MG63 (cell line): ENCODE measurements around the gene NAA80. TPM values are rescaled to one million over a fixed set of nuclear protein-coding genes. Genes with fewer than 3 reads are reported as not detected.

Source experiments
- DNase-seq: peaks from one replicate; pipeline ENCODE4 v3.0.0-alpha.2; 2020
- H3K27me3 ChIP-seq: fragments of 250-450 bp; sonication (Bioruptor Pico); 2 replicates; pipeline ENCODE4 v1.5.1; 2020; ENCODE audit warnings: mild to moderate bottlenecking, moderate library complexity
- H3K36me3 ChIP-seq: fragments of 250-450 bp; sonication (Bioruptor Pico); 2 replicates; pipeline ENCODE4 v1.5.1; 2020; ENCODE audit warnings: mild to moderate bottlenecking, moderate library complexity
- H3K4me3 ChIP-seq: fragments of 250-450 bp; sonication (Bioruptor Pico); 2 replicates; pipeline ENCODE4 v1.5.1; 2020; ENCODE audit warnings: mild to moderate bottlenecking, moderate library complexity
- H3K9me3 ChIP-seq: fragments of 250-450 bp; sonication (Bioruptor Pico); 2 replicates; pipeline ENCODE4 v1.5.1; 2020; ENCODE audit warnings: mild to moderate bottlenecking, moderate library complexity
- total RNA-seq: library from RNA; depleted of rRNA; stranded (reverse); fragments of >200 nt; shearing (Covaris generic); gene quantifications from 2 replicates; pipeline ENCODE4 v1.2.3, GENCODE V29; 2014; ENCODE audit warnings: low replicate concordance

Gene NAA80
- total RNA-seq, 1 experiment from 2014 or later: 6.4 TPM

- Histone ChIP-seq H3K27me3 (no peaks in the 10 kb centered on the region), H3K9me3 (no peaks in the 10 kb centered on the region), H3K4me3 (no peak overlapping the region), H3K36me3 (no peaks in the 10 kb centered on the region)
- DNase-seq: no peak
Measured at GRCh38 chr3:50300681-50301254, 1.6 kb upstream of the NAA80 start.

DNA sequence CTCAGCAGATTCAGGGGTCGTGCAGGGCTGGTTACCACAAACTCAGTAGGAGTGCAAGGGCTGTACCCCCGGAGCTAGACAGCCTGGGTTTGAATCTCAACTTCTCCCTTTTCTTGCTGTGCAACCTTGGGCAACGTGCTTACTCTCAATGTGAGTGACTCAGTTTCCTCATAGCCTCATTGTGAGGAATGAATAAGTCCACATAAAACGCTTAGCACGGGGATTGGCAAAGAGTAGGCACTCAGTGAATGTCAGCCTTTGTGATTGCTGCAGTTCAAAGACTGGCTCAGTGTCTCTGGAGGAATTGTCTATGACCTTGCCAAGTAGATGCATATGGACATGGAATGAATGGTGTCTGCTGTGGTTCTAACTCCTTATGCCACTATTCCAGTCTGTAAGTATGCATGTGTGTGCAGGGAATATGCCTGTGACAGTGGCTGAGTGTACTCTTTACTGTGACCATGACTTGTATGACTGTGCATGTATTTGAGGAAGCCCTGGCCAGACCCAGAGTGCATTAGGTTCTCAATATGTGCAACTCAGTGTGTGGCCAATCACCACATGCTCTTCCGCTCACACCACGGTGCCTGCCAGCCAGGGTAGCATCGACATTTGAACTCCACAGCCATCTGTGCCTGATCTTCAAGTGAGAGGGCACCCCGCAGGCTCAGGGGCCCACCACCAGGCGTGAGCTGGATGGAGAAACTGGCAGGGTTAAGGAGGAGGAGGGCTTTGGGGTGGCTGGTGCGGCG is 900 bp upstream of the NAA80 start:
- Histone ChIP-seq H3K4me3 (peak overlapping the region; percentile 65), H3K27me3 (no peaks in the 10 kb centered on the region), H3K36me3 (no peaks in the 10 kb centered on the region), H3K9me3 (no peaks in the 10 kb centered on the region)
- DNase-seq: no peak

DNA sequence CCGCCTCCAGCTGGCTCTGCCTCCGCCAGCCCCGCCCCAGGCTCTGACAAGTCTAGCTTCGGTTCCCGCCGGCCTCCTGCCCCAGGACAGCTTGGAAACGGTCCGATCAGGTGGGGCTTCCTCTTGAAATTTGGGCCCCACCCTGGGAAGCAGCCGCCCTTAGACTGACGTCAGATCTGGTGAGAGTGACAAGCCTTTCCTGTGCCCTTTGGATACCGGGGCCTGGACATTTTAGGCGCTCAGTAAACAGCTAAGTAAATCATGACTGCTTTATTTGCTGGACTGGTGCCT is 378 bp upstream of the NAA80 start:
- H3K9me3 ChIP-seq: no peaks in the 10 kb centered on the region
- H3K36me3 ChIP-seq: no peaks in the 10 kb centered on the region
- H3K27me3 ChIP-seq: no peaks in the 10 kb centered on the region
- H3K4me3 ChIP-seq: peak overlapping the region; percentile 65
- no peak for DNase-seq

GRCh38 chr3:50297896-50298725 is 1.1 kb downstream of the NAA80 start:
- no peak for DNase-seq
- Histone ChIP-seq H3K9me3 (no peaks in the 10 kb centered on the region), H3K36me3 (no peaks in the 10 kb centered on the region)

DNA sequence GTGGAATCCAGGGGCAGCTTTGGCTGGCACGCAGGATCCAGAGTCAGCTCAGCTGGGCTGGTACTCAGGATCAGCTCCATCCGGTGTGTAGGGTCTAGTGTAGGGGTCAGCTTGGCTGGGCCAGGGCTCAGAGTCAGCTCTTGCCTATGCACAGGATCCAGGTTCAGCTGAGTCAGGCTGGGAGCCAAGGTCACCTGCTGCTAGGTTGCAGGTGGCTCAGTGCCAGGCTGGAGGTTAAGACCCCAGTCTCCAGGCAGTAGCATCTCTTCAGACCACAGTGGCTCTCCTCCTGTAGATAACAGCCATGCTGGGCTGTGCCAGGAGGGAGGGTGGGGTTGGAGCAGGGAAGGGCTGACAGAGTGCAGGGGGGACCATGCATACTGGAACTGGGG is 1.8 kb downstream of the NAA80 start:
- no peaks in the 10 kb centered on the region for H3K36me3 ChIP-seq
- no peaks in the 10 kb centered on the region for H3K9me3 ChIP-seq
- no peaks in the 10 kb centered on the region for H3K27me3 ChIP-seq
- no peak overlapping the region for H3K4me3 ChIP-seq
- no peak for DNase-seq

More at GRCh38 chr3:50297896-50298725, 1.1 kb downstream of the NAA80 start:
- Histone ChIP-seq H3K27me3 (no peaks in the 10 kb centered on the region), H3K4me3 (peak overlapping the region; percentile 65)

DNA sequence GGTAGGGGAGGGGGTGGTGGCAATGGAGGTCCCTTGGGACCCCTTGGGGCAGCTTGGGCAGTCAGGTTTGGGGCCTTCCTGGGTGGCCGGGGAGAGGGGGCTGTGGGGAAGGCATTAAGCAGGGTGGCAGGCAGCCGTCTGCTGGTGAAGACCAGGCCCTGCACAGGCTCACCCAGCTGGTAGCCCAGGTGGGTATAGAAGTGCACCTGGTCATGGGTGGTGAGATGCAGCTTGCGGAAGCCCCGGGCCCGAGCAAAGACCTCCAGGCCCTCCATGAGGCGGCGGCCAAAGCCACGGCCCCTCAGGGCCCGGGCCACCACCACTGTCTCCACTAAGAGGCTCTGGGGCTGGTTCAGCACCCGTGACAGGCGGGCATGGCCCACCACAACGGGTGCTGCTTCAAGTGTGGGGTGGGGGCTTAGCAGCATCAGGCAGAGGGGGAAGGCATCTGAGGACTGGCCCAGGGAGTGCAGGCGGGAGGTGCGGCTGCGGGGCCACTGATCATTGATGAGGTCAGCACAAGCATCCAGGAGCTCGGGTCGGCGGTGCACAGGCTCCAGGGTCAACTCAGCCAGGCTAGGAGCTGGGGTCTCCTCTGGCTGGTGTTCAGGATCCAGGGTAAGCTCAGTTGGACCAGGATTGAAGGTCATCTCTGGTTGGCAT is 2.4 kb downstream of the NAA80 start:
- Histone ChIP-seq H3K9me3 (no peaks in the 10 kb centered on the region), H3K36me3 (no peaks in the 10 kb centered on the region), H3K27me3 (no peaks in the 10 kb centered on the region), H3K4me3 (no peak overlapping the region)
- DNase-seq: no peak

DNA sequence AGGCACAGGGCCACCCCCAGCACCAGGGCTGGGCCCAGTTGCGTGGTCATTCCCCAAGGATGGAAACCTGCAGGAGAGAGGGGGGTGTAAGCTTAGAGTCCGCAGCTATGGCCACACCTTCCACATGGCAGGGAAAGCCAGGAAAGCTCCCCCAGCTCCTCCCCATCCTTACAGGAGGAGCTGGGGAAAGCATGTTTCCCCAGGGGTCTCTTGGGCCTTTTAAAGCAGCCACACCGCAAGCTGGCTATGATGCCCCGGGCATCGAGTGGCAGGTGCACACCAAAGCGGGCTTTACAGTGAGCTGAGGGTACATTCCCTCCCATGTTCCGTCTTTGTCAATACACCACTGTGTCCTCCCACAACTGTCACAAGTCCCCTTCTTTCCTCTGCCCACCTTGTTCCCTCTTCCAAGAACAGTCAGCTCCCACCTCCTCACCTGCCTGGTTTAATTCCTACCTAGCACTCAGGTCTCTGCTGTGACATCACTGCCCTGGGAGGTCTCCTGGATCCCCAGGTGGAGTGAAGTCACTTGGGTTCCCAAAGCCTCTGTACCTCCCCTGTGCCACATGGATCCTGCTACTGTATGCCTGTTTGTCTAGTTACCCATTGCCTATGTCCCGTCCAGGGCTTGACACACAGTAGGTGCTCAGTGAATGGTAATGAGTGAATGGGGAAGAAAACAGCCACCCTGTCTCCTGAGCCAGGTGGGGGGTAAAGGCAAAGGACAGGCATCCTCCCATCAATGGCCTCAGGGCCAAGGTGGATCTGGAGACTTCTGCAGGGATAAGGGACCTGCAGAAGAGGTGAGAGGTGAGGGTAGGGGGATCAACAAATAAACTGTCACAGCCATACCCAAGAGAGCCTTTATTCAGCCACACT is 3.4 kb downstream of the NAA80 start:
- Histone ChIP-seq H3K9me3 (no peaks in the 10 kb centered on the region), H3K36me3 (no peaks in the 10 kb centered on the region), H3K27me3 (no peaks in the 10 kb centered on the region), H3K4me3 (no peak overlapping the region)
- DNase-seq: no peak

- peaks cover 8% of the 10 kb centered on the region for H3K36me3 ChIP-seq
- DNase-seq: no peak
- no peaks in the 10 kb centered on the region for H3K9me3 ChIP-seq
- H3K27me3 ChIP-seq: no peaks in the 10 kb centered on the region
- H3K4me3 ChIP-seq: no peak overlapping the region
Measured at GRCh38 chr3:50294492-50295403, 4.5 kb downstream of the NAA80 start.

DNA sequence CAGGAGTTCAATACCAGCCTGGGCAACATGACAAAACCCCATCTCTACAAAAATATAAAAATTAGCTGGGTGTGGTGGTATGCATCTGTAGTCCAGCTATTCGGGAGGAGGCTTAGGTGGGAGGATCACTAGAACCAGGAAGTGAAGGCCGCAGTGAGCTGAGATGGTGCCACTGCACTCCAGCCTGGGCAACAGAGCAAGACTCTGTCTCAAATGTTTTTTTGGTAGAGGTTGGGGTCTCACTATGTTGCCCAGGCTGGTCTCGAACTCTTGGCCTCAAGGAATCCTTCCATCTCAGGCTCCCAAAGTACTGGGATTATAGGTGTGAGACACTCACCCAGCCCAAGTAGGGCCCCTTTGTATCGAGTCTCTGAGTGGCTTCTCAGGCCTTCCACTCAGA is 5.1 kb downstream of the NAA80 start:
- no peak overlapping the region for H3K4me3 ChIP-seq
- H3K27me3 ChIP-seq: no peaks in the 10 kb centered on the region
- DNase-seq: no peak
- no peaks in the 10 kb centered on the region for H3K9me3 ChIP-seq
- peaks cover 10% of the 10 kb centered on the region for H3K36me3 ChIP-seq

- Histone ChIP-seq H3K4me3 (peak overlapping the region; percentile 87), H3K36me3 (peaks cover 14% of the 10 kb centered on the region), H3K9me3 (no peaks in the 10 kb centered on the region), H3K27me3 (no peaks in the 10 kb centered on the region)
- no peak for DNase-seq
Measured at GRCh38 chr3:50293079-50293801, 6.0 kb downstream of the NAA80 start.

DNA sequence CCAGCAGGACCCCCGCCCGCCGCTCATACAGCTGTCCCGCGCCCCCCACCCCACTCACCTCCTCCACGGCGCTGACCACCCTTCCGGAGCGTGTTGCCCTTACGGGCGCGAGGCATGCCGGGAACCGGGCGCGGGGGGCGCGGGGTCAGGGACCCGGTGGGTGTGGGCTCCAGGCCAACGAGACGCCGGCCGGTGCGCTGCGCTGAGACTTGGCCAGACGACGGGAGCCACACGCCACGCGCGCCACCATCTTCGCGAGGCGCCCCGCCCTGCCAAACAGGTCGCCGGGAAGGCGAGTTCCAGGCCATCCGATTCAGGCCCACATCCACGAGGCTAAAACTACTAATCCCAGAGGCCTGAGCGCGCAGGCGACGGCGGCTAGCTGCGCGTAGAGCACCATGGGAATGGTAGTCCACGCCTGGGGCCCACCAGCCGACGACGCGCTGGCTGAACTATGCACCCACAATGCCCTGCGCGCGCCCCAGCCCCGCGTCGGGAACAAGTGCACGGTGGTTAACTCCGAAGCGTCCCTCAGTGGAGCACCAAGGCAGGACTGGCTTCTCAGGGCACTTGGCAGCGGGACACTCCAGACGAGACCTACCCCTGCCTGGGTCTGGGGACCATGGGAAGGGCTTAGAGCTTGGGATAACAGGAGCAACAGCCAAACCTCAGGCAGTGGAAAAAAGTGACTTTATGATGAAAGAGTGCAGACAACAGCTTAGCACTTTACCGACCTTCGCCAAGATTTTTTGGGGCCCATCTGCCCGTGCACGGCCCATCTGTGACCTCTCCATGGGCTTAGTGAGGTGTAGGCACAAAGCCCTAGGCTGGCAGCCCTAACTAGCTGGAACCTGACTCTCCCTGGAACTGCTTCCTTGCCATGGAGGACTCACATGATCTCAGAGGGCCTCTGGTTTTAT is 6.8 kb downstream of the NAA80 start, which contains the start of gene IFRD2:
Gene IFRD2, minus strand, starts transcription at position 271 of the 920 bp plus-strand sequence. Its CDS starts 155 bp downstream, at position 116.
- DNase-seq: peak; percentile 96
- H3K4me3 ChIP-seq: peak within 1 kb of the TSS; percentile 87
- peaks cover 14% of the 10 kb centered on the region for H3K36me3 ChIP-seq
- H3K9me3 ChIP-seq: no peaks in the 10 kb centered on the region
- H3K27me3 ChIP-seq: no peaks in the 10 kb centered on the region

DNA sequence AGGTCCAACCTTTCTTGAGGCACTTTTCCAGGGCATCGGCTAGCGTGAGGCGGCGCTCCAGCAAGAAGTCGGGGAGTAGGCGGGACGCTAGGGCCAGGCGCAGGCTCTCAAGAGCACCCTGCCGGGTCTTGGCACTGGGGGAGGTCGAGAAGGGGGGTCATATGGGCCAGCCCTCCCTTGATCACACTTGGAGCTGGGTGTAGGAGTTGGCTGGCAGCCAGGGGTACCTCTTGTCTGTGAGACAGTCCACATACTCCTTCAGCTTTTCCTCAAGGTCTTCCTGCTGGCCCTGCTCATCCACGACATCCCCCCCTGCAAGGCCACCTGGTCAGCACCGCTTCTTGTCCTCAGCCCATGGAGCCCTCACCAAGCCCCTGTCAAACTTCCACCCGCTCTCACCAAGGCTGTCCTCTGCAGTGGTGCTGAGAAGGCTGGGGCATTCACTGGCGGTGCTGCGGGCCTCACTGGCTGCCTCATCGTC is 9.0 kb downstream of the NAA80 start:
- DNase-seq: no peak
- Histone ChIP-seq H3K27me3 (no peaks in the 10 kb centered on the region), H3K4me3 (no peak overlapping the region), H3K9me3 (no peaks in the 10 kb centered on the region), H3K36me3 (peaks cover 14% of the 10 kb centered on the region)

DNA sequence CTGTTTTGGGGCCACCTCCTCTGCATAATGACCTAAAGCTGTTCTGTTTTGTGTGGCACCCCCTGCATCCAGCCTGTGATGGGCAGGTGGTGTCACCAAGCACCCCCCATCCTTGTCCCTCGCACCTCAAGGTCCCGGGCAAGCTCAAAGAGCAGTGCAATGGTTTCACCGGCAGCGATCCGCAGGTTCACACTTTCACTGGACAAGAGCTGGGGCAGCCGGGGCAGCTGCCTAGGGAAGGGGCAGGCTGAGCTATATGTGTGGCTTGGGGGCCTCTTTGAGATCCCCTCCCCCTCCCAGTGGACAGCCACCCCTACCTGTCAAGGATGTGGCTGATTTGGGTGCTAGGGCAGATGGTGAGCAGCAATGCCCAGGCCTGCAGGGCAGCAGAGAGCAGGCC is 10.1 kb downstream of the NAA80 start:
- Histone ChIP-seq H3K36me3 (peaks cover 14% of the 10 kb centered on the region), H3K9me3 (no peaks in the 10 kb centered on the region), H3K27me3 (no peaks in the 10 kb centered on the region), H3K4me3 (no peak overlapping the region)
- no peak for DNase-seq
